DND-41 (cell line): Measurements from ENCODE around the gene CFAP77.

Experiments
- CTCF ChIP-seq: IDR thresholded peaks from 2 replicates; pipeline ENCODE4 v1.5.1; 2012; ENCODE audit warnings: borderline replicate concordance, low read length, moderate library complexity, mild to moderate bottlenecking; ENCODE audit not compliant: poor library complexity, severe bottlenecking; ENCODE audit errors: extremely low read depth
- EZH2 ChIP-seq: IDR thresholded peaks from 3 replicates; pipeline ENCODE4 v1.6.1; 2012; ENCODE audit warnings: borderline replicate concordance, low read depth, mild to moderate bottlenecking, moderate library complexity, low read length, inconsistent platforms; ENCODE audit not compliant: severe bottlenecking

GRCh38 chr9:132609184-132609583 lies 199.2 kb downstream of the CFAP77 start:
- TF ChIP-seq CTCF (no peak), EZH2 (no peak)
